ENCODE results near the gene P3R3URF. TPM values are rescaled to one million over a fixed set of nuclear protein-coding genes. Genes with fewer than 3 reads are reported as not detected.

The P3R3URF gene
- total RNA-seq, 1 donor from 2014 or later = not detected

DNA sequence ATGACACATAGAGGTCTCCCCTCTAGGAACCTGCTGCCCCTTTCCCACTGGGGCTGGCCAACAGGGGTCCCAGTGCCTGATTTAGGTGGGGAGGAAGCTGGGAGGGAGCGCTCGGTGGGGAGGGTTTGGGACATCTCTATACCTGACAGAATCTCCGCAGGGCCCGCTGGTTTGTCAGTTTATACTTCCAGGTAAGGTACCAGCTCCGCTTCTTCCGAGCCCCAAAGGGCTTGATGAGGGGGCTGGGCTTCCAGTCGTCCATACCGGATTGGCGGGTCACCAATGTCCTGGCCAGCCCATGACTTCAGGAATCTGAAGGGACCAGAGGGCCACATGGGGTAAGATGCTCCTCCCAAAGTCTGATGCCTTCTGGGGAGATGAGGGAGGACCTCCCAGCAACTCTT is 21.3 kb upstream of the P3R3URF start:
- intact Hi-C loops (cut with DNase I) = no loop called here
- DNase-seq = no peak
- ATAC-seq (ENCODE audit: poor library complexity) = no peak

- intact Hi-C loops (cut with DNase I) = no loop called here
- DNase-seq (no peak), ATAC-seq (ENCODE audit: poor library complexity) (no peak)
Observed at GRCh38 chr1:46196609-46197008, 20.3 kb upstream of the P3R3URF start.

- DNase-seq (no peak), ATAC-seq (ENCODE audit: poor library complexity) (no peak)
- intact Hi-C loops (cut with DNase I) = no loop called here
Observed at GRCh38 chr1:46194641-46195193, 18.4 kb upstream of the P3R3URF start.

- intact Hi-C loops (cut with DNase I) = no loop called here
- DNase-seq = no peak
- ATAC-seq (ENCODE audit: poor library complexity) = no peak
Observed at GRCh38 chr1:46193984-46194570, 17.8 kb upstream of the P3R3URF start.

GRCh38 chr1:46193285-46193684 is 17.0 kb upstream of the P3R3URF start:
- intact Hi-C loops (cut with DNase I) = no loop called here
- DNase-seq (no peak), ATAC-seq (ENCODE audit: poor library complexity) (no peak)

- intact Hi-C loops (cut with DNase I) = no loop called here
- ATAC-seq (ENCODE audit: poor library complexity) (no peak), DNase-seq (no peak)
Observed at GRCh38 chr1:46192171-46192570, 15.9 kb upstream of the P3R3URF start.

GRCh38 chr1:46191033-46191701 is 14.9 kb upstream of the P3R3URF start:
- ATAC-seq (ENCODE audit: poor library complexity) (no peak), DNase-seq (no peak)
- intact Hi-C loops (cut with DNase I) = no loop called here

DNA sequence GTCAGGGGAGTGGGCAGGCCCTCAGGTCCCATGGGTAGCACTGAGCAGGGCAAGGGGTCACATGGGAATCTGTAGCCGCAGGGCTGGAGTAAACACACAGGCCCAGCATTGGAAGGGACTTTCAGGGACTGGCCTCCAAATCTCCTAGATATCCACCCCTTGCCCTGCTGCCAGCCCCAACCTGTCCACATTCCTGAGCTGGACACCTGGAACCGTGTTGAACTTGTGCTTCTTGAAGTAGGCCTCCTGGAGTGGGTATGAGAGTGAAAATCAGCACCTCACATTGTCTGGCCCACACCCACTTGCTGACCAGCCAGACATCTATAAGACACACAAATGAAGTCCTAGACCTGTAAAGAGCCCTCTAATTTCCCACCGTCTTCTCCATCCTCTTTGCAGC is 14.3 kb upstream of the P3R3URF start:
- ATAC-seq (ENCODE audit: poor library complexity) (no peak), DNase-seq (no peak)
- intact Hi-C loops (cut with DNase I) = no loop called here

GRCh38 chr1:46188295-46189030 is 12.2 kb upstream of the P3R3URF start:
- ATAC-seq (ENCODE audit: poor library complexity) (no peak), DNase-seq (no peak)
- intact Hi-C loops (cut with DNase I) = no loop called here

GRCh38 chr1:46187106-46187869 is 11.0 kb upstream of the P3R3URF start:
- DNase-seq (no peak), ATAC-seq (ENCODE audit: poor library complexity) (peak; percentile 14)
- intact Hi-C loops (cut with DNase I) = no loop called here

DNA sequence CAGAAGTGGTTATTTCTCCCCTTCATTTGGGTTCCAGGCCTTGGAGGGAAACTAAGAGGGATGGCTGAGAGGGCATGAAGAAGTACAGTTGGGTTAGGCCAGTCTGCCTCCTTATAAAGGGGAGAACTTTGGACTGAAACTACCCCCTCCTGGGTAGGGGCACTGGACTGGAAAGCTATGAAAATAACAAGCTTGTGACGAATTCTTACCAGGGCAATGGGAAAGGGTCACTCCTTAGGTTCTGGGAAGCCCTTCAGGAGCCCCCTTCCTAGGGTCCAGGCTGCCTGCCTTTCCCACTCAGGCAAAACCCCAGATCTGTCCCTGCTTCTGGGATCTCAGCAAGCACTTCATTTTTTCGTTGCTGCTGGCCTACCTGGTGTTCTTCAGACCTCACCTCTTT is 9.8 kb upstream of the P3R3URF start:
- ATAC-seq (ENCODE audit: poor library complexity) (no peak), DNase-seq (no peak)
- intact Hi-C loops (cut with DNase I) = no loop called here

DNA sequence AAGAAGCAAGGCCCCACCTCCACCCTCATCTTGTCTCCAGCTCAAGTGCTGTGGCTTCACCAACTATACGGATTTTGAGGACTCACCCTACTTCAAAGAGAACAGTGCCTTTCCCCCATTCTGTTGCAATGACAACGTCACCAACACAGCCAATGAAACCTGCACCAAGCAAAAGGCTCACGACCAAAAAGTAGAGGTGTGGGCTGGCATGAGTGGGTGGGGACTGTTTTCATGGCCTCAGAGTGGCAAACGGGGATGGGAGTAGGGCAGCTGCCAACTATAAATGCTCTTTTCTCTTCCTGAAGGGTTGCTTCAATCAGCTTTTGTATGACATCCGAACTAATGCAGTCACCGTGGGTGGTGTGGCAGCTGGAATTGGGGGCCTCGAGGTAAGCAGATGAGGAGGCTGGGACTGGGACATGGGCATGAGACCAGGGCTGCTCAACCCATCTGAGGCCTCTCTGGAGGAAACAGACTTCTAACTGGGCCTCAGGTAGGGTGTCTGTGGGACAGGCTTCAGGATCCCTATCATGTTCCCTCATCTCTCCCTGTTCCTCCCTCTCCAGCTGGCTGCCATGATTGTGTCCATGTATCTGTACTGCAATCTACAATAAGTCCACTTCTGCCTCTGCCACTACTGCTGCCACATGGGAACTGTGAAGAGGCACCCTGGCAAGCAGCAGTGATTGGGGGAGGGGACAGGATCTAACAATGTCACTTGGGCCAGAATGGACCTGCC is 8.8 kb upstream of the P3R3URF start:
- no peak for ATAC-seq (ENCODE audit: poor library complexity)

GRCh38 chr1:46183926-46184557 is 7.8 kb upstream of the P3R3URF start:
- ATAC-seq (ENCODE audit: poor library complexity) = no peak
- no peak for DNase-seq
- intact Hi-C loops (cut with DNase I) = no loop called here

More for the DNA sequence above, 8.8 kb upstream of the P3R3URF start:
- intact Hi-C loops (cut with DNase I) = no loop called here
- DNase-seq = no peak

GRCh38 chr1:46183079-46183847 is 7.0 kb upstream of the P3R3URF start:
- DNase-seq = peak; percentile 76
- intact Hi-C loops (cut with DNase I) = no loop called here
- peak; percentile 73 for ATAC-seq (ENCODE audit: poor library complexity)

DNA sequence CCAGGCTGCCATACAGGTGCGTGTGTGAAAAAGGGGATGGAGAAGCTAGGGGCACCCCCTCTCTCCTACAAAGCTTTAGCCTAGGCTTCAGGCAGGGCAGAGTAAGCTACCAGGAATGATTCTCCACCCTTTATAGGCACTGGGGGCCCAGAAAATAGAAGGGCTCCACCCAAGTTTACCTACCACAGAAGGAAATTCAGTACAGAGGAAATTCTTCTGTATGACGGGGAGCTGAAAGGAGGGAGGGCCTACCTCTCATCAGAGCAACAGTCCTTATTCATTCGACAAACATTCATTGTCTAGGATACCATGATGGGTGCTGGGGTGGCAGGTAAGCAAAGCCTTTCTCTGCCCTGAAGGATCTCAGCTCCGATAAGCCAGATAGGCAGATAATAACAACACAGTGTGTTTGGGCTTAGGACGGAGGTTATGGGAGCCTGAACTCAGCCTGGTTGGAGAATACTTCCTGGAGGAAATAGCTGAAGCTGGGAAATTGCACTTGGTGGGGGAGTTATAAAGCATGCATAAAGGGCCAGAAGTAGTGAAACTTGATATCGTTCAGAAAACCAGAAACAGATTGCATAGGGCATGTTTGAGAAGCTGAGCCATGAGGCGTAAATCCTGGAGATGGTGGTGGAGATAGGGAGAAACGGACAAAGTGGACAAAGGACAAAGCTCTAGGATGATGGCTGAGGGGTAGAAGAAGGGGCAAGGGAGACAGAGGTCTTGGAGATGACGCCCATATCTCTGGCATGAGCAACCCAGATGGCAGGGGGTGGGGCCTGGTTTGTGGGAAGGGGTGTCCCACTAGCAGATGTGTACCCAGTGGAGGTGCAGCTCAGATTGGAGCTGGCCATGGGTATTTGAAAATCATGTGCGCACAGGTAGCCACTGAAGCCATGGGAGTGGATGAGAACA is 5.3 kb upstream of the P3R3URF start:
- ATAC-seq (ENCODE audit: poor library complexity) = no peak
- no peak for DNase-seq
- intact Hi-C loops (cut with DNase I) = no loop called here

- intact Hi-C loops (cut with DNase I) = no loop called here
- no peak for DNase-seq
- ATAC-seq (ENCODE audit: poor library complexity) = peak; percentile 16
Observed at GRCh38 chr1:46180082-46180616, 3.9 kb upstream of the P3R3URF start.

Data from Right ventricle myocardium superior (tissue), 1 donor.